ENCODE results near the gene JAKMIP1.

The JAKMIP1 gene

GRCh38 chr4:6032249-6033244 is 167.8 kb downstream of the JAKMIP1 start:
- Histone ChIP-seq H3K9ac (no peak overlapping the region), H3K4me2 (no peak overlapping the region), H3K36me3 (no peaks in the 10 kb centered on the region), H3K4me1 (peaks cover 0 to 7% (median 0%) of the 10 kb centered on the region in 10 experiments; a peak in 1 of 20 replicates), H3K9me3 (replicated peaks in 1 of 11) (no peaks in the 10 kb centered on the region), H3K27me3 (no peaks in the 10 kb centered on the region), H4K20me1 (no peaks in the 10 kb centered on the region; a peak in 1 of 22 replicates), H3K4me3 (no peak overlapping the region), H3K27ac (no peak overlapping the region)
- TF ChIP-seq Cebpa-rat (IDR thresholded peaks at IDR 0.05) = no peak

GRCh38 chr4:6031846-6032245 is 168.5 kb downstream of the JAKMIP1 start:
- Histone ChIP-seq H3K27ac (no peak overlapping the region), H3K9me3 (replicated peaks in 1 of 11) (no peaks in the 10 kb centered on the region), H4K20me1 (no peaks in the 10 kb centered on the region; a peak in 1 of 22 replicates), H3K4me2 (no peak overlapping the region), H3K27me3 (no peaks in the 10 kb centered on the region), H3K4me1 (peaks cover 0 to 7% (median 0%) of the 10 kb centered on the region in 10 experiments; a peak in 1 of 20 replicates), H3K9ac (no peak overlapping the region), H3K4me3 (no peak overlapping the region), H3K36me3 (no peaks in the 10 kb centered on the region)
- no peak for TF ChIP-seq Cebpa-rat (IDR thresholded peaks at IDR 0.05)

DNA sequence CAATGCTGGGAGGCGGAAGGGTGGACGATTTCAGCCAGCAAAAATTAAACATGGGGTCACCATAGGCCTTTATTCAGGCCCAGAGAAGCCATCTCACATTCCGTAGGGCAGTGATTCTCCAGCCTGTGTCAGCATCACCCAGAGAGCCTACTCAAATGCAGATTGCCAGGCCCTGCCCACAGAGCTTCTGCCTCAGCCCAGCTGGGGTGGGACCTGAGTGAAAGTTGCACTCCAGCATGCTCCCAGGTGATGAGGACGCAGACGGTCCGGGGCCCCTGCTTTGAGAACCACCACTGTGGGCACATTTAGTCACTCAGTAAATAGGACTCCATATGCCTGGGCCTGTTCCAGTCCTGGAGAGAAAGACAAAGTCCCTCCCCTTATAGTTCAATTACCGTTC is 169.7 kb downstream of the JAKMIP1 start:
- no peaks in the 10 kb centered on the region for H3K36me3 ChIP-seq
- H3K27ac ChIP-seq = no peak overlapping the region
- no peaks in the 10 kb centered on the region for H3K9me3 ChIP-seq (replicated peaks in 1 of 11)
- H4K20me1 ChIP-seq = no peaks in the 10 kb centered on the region; a peak in 1 of 22 replicates
- no peak overlapping the region for H3K4me3 ChIP-seq
- H3K9ac ChIP-seq = no peak overlapping the region
- H3K27me3 ChIP-seq = no peaks in the 10 kb centered on the region
- no peak overlapping the region for H3K4me2 ChIP-seq
- TF ChIP-seq Cebpa-rat (IDR thresholded peaks at IDR 0.05) = no peak
- H3K4me1 ChIP-seq = peaks cover 0 to 7% (median 0%) of the 10 kb centered on the region in 10 experiments; a peak in 1 of 20 replicates

- Histone ChIP-seq H3K4me1 (peaks cover 0 to 7% (median 0%) of the 10 kb centered on the region in 10 experiments; a peak in 1 of 20 replicates), H4K20me1 (peaks cover 0 to 2% (median 0%) of the 10 kb centered on the region in 11 experiments; a peak in 2 of 22 replicates), H3K27me3 (no peaks in the 10 kb centered on the region), H3K4me3 (no peak overlapping the region), H3K9me3 (replicated peaks in 1 of 11) (no peaks in the 10 kb centered on the region), H3K4me2 (no peak overlapping the region), H3K27ac (no peak overlapping the region), H3K9ac (no peak overlapping the region), H3K36me3 (no peaks in the 10 kb centered on the region)
- no peak for TF ChIP-seq Cebpa-rat (IDR thresholded peaks at IDR 0.05)
Measured at GRCh38 chr4:6029254-6029653, 171.1 kb downstream of the JAKMIP1 start.

DNA sequence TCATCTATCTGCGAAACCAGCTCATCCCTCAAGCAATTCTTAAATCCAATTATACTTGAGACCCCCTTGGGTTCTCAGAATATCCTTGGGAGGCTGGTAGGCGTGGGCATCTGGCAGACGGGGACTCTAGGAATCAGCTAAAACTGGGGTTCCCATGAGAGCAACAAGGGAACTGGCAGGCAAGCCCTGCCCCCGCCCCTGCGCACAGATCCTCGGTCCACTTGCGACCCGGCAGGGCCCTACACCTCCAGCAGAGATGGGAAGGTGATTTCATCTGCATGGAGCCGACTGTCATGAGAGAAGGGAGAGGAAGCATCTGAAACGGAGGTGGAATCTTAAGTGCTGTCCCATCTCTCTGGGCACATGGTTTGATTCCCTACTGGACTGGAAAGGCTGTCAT is 172.2 kb downstream of the JAKMIP1 start:
- Histone ChIP-seq H3K4me2 (no peak overlapping the region), H3K27ac (no peak overlapping the region), H3K9ac (no peak overlapping the region), H3K27me3 (no peaks in the 10 kb centered on the region), H3K36me3 (no peaks in the 10 kb centered on the region), H3K4me1 (peaks cover 0 to 7% (median 0%) of the 10 kb centered on the region in 10 experiments; a peak in 1 of 20 replicates), H4K20me1 (peaks cover 0 to 5% (median 0%) of the 10 kb centered on the region in 11 experiments; a peak in 2 of 22 replicates), H3K9me3 (replicated peaks in 1 of 11) (no peaks in the 10 kb centered on the region), H3K4me3 (no peak overlapping the region)
- no peak for TF ChIP-seq Cebpa-rat (IDR thresholded peaks at IDR 0.05)

DNA sequence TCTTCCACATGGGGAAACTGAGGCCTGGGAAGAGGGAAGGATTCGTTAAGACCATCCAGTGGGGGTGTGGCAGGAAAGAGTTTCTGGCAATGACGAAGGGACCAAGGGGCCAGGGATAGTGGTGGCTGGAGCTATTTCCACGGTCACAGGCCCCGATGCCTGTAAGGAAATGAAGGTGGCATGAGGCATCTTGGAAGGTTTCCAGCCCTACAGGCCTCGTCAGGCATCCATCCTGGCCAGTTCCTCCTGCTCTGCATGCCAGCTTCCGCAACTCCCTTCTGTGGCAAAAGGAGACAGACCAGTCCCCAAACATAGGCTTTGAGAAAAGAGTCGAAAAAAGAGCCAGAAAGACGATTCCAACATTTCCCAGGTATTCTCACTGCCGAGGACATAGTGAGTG is 173.0 kb downstream of the JAKMIP1 start:
- H3K4me3 ChIP-seq = no peak overlapping the region
- no peaks in the 10 kb centered on the region for H3K9me3 ChIP-seq (replicated peaks in 1 of 11)
- TF ChIP-seq Cebpa-rat (IDR thresholded peaks at IDR 0.05) = no peak
- H3K4me1 ChIP-seq = peaks cover 0 to 2% (median 0%) of the 10 kb centered on the region in 10 experiments; a peak in 1 of 20 replicates
- H4K20me1 ChIP-seq = peaks cover 0 to 5% (median 0%) of the 10 kb centered on the region in 11 experiments; a peak in 2 of 22 replicates
- H3K27me3 ChIP-seq = no peaks in the 10 kb centered on the region
- no peak overlapping the region for H3K9ac ChIP-seq
- no peaks in the 10 kb centered on the region for H3K36me3 ChIP-seq
- H3K27ac ChIP-seq = no peak overlapping the region
- H3K4me2 ChIP-seq = no peak overlapping the region

DNA sequence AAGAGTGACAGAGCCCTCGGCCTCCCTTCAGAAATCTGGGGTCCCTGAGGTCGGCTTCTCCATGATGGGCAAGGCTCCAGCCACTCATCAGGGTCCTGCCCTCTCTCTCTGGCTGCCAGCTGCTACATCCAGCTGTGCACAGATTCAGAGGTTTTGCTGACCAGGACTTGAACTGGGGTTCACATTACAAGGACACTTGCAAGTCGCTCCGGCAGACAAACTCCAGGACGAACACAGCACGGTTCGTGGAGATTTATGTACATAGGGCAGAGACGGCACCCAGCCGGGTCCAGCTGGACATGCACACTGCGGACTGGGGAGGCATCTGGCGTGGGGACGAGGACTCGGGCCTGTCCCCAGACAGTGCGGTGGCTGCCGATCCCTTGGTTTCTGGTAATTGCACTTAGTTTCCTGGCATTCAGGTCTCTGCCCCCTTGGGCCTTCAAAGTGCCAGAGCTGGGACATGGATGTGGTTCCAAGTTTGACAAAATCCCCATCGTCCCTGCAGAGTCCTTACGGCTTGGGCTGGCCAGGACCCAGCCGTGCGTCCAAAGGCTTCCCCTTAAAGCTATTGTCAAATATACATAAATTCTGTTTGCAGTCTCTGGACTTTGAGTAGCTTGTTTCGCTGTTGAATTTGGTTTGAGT is 175.9 kb downstream of the JAKMIP1 start:
- no peak for TF ChIP-seq Cebpa-rat (IDR thresholded peaks at IDR 0.05)
- Histone ChIP-seq H3K9ac (no peak overlapping the region), H3K9me3 (replicated peaks in 1 of 11) (no peaks in the 10 kb centered on the region), H3K36me3 (no peaks in the 10 kb centered on the region), H3K4me2 (no peak overlapping the region), H4K20me1 (peaks cover 0 to 5% (median 0%) of the 10 kb centered on the region in 11 experiments; a peak in 1 of 22 replicates), H3K27ac (no peak overlapping the region), H3K4me1 (no peaks in the 10 kb centered on the region), H3K27me3 (no peaks in the 10 kb centered on the region), H3K4me3 (no peak overlapping the region)

GRCh38 chr4:6023731-6024130 is 176.6 kb downstream of the JAKMIP1 start:
- Histone ChIP-seq H3K9me3 (replicated peaks in 1 of 11) (no peaks in the 10 kb centered on the region), H4K20me1 (peaks cover 0 to 5% (median 0%) of the 10 kb centered on the region in 11 experiments; a peak in 1 of 22 replicates), H3K9ac (no peak overlapping the region), H3K4me1 (no peaks in the 10 kb centered on the region), H3K27ac (no peak overlapping the region), H3K36me3 (no peaks in the 10 kb centered on the region), H3K4me3 (no peak overlapping the region), H3K4me2 (no peak overlapping the region), H3K27me3 (no peaks in the 10 kb centered on the region)
- TF ChIP-seq Cebpa-rat (IDR thresholded peaks at IDR 0.05) = no peak

DNA sequence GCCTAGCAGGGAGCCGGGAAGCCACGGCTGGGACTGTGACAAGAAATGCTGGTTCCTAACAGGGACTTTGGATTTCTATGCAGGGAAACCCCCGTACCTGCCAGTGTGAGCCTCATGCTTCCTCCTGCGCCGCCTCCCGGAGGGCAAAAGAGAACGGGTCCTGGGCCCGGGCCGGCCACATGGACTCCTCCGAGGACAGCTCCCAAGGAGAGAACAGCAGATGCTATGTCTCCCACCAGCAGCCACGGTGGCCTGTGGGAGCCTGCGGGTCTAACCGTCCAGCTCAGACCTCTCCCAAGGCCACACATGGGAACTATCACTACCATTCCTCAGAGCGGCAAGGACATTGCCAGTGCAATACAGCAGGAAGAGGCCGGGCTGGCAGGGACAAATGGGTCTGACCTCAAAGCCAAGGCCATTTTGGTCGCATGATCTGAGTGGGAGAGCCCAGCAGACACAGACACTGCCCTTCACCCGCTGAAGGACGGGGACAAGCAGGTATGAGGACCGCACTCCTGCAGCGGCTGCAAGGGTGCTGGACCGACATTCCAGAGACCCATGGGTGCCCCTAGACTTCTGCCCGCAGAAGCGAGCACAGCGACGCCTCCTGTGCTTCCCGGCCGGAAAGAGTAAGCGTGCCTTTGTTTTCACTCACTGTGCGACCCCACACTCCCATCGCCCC is 177.6 kb downstream of the JAKMIP1 start:
- Histone ChIP-seq H3K36me3 (no peaks in the 10 kb centered on the region), H3K9ac (no peak overlapping the region), H3K27me3 (no peaks in the 10 kb centered on the region), H4K20me1 (peaks cover 0 to 5% (median 0%) of the 10 kb centered on the region in 11 experiments; a peak in 1 of 22 replicates), H3K4me3 (no peak overlapping the region), H3K4me1 (no peaks in the 10 kb centered on the region), H3K27ac (no peak overlapping the region), H3K9me3 (replicated peaks in 1 of 11) (no peaks in the 10 kb centered on the region), H3K4me2 (no peak overlapping the region)
- no peak for TF ChIP-seq Cebpa-rat (IDR thresholded peaks at IDR 0.05)
